Stimulated activated CD4-positive, alpha-beta T cell treated with anti-CD3 and anti-CD28 coated beads, Interleukin-2, amount 100 ng/mL, for 48 hours (primary cell): ENCODE measurements around the gene NDUFS2.

Source experiments
- DNase-seq, 2 donors: peaks; one replicate each; pipeline ENCODE4 v3.0.0-alpha.2; 2020

Gene NDUFS2

GRCh38 chr1:161172776-161173376 lies 29.3 kb upstream of the NDUFS2 start:
- no peak for DNase-seq

GRCh38 chr1:161173711-161174110 lies 28.5 kb upstream of the NDUFS2 start:
- no peak for DNase-seq

- no peak for DNase-seq
These were observed 27.3 kb upstream of the NDUFS2 start for GRCh38 chr1:161174911-161175310.

- no peak for DNase-seq
These were observed 26.3 kb upstream of the NDUFS2 start for GRCh38 chr1:161175771-161176453.

- DNase-seq: no peak
These were observed 25.6 kb upstream of the NDUFS2 start for GRCh38 chr1:161176468-161177111.

- DNase-seq: peak; percentile 99
These were observed 24.8 kb upstream of the NDUFS2 start, which contains the start of gene B4GALT3 for GRCh38 chr1:161177112-161177935. Gene B4GALT3 (minus strand): TSS chr1:161177507. CDS start chr1:161176060, 1,447 bp downstream.

GRCh38 chr1:161177936-161178244 lies 24.3 kb upstream of the NDUFS2 start:
- DNase-seq: no peak

GRCh38 chr1:161179698-161180097 lies 22.5 kb upstream of the NDUFS2 start:
- DNase-seq: no peak

DNA sequence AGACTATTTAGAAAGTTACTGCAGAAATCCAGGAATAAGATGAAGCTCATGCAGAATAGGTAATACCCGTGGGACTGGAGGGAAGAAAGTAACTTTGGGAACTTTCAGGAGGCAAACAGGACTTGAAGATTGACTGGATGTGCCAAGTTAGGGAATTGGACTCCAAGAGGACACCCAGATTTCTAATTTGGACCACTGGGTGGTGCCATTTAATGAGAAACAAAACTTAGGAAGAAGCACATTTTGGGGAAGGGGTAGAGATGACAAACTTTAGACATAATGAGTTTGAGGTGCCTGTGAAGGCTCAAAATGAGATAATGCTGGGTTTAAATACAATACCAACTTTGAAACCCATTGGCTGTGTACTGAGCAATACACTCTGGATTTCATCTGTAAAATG lies 21.5 kb upstream of the NDUFS2 start:
- DNase-seq: no peak

GRCh38 chr1:161182214-161182613 lies 20.0 kb upstream of the NDUFS2 start:
- DNase-seq: peak in 1 of 2 donors; percentile 36

- peak in 1 of 2 donors; percentile 51 for DNase-seq
These were observed 16.9 kb upstream of the NDUFS2 start for GRCh38 chr1:161185282-161185682.

- DNase-seq: no peak
These were observed 16.3 kb upstream of the NDUFS2 start for GRCh38 chr1:161185732-161186311.

GRCh38 chr1:161187311-161187710 lies 14.9 kb upstream of the NDUFS2 start:
- no peak for DNase-seq

DNA sequence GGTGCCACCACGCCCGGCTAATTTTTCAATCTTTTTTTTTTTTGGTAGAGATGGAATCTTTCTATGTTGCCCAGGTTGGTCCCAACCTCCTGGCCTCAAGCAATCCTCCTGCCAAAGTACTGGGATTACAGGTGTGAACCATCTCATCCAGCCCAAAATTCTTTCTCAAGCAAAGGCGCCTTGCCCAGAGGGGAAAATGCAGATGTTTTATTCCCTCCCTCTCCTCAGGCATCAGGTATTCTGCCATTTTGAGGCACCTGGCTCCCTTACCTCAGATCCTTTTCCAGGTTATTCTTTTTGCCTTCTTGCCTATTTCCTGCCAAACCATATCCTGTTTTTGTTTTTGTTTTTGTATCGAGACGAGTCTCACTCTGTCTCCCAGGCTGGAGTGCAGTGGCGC lies 13.8 kb upstream of the NDUFS2 start:
- DNase-seq: no peak

DNA sequence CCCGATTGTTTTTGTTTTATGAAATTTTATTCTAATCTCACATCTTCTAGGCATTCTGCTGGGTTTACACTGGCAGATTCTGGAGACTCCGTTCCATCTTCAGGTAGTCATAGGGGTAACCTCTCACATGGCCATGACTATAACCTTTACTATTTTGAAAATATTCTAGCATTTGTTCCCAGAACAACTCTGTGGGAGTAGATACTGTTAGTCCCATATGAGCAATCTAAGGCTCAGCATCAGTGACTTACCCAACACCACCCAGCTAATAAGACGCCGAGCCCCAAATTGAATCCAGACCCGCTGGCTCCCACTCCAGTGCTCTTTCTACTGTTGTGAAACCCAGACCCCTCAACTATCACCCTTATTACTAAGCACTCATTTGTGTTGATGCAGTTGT lies 13.1 kb upstream of the NDUFS2 start:
- DNase-seq: no peak

DNA sequence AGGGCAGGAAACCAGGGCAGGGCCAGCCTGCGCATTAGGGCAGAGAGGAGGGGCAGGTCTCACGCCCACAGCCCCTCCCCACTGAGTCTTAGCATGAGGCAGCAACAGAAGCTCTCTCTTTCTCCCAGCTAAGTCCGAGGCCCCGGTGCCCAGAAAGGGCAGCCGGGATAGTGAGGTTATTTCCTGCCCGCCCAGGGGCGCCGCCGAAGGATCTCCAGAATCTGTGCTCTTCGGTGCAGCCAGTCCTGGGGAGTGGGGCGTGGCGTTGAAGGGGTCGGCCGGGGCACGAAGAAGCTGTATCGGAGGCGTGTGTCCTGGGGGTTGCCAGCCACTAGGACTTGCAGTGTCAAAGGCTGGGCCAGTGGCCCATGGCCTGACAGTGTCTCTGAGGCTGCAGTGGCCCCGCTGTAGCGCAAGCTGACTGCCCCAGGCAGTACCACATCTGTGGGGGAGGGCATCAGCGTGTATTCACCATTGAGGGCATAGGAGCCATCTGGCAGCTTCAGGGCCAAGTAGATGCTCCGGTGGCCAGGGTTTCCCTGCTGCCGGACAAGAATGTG lies 11.1 kb upstream of the NDUFS2 start:
- DNase-seq: no peak

GRCh38 chr1:161191971-161192370 lies 10.2 kb upstream of the NDUFS2 start:
- no peak for DNase-seq

DNA sequence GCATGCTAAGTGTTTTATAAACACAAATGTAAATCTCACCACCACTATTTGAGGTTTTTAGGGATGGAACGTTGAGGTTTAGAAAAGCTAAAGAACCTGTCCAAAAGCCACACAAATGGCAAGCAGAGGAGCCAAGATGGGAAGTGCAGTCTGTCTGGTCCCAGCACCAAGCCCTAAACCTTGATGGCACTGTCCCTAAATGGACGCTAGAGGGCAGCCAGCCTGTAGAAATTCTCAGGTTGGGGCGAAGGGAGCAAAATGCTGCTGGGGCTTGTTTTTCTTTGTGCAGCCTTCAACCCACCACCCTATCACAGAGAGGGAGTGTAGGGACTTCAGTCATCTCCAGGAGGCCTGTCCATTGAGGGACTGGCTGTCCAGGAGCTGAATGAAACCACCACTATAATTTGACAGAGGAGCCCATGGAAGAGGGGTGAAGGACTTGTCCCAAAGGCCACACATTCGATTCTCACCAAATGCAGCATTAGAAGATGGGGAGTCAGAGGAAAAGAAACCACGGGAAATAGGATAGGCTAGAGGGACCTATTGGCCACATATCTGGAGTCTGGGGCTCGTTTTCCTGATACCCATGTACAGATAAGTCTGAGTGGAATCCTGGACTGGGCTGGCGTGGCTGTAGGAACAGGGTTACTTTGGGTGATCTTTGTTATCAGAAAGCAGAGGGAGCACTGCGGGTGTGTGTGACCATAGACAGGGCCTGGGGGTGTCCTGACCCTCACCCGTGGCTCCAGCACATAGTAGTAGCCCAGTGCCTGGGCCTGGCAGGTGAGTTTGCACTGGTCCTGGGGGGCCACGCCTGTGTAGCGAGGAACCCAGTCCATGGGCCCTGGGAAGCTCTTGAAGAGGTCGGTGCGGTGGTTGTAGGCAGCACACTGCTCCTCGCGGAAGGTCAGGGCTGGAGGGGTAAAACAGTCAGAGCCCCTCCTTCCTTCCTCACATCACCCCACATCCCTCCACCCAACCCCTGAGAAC lies 9.4 kb upstream of the NDUFS2 start:
- DNase-seq: peak; percentile 61 to 62

DNA sequence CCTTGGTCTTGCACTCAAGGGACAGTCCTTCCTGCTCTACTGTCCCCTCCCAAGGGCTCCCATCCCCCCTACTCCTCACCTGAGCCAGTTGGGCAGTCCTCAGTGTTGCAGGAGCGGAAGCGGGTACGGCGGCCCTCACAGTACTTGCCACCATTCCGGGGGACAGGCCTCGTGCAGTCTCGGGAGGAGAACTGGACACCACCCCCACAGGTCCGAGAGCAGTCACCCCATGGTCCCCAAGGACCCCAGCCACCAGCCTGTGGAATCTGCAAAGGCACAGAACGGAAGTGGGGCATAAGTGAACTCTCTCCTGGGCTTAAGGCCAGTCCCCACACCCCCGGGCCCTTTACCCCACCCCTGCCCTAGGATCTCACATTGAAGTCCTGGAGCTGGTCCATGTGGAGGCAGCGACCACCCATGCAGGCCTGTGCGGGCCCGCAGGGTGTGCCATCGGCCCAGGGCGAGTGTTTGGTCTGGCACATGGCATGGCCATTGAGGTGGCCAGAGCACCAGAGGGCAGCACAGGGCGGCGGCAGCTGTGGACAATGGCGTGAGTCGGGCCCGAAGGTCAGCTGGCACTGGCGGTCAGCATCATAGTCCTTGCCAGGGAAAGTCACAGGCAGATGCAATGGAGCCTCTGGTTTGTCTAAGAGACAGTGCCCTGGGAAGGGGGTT lies 8.5 kb upstream of the NDUFS2 start:
- no peak for DNase-seq

GRCh38 chr1:161195171-161195570 lies 7.0 kb upstream of the NDUFS2 start:
- DNase-seq: no peak

DNA sequence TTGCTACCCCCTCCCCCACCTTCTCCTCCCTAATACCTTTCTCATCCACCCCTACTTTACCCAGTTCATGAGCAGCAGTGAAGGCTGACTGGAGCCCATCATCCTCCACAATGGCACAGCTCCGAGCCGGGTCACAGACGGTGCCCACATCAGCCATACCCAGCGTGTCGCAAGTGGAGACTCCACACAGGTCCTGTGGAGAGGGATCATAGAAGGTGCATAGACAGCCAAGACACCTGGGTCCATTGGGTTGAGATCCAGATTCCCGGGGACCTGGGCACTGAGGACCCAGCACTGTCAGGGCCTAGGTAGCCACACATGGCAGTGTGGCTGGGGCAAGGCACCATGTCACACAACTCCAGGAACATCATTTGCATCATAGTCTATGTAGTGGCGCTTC lies 6.1 kb upstream of the NDUFS2 start:
- DNase-seq: no peak
